Gastrocnemius medialis (tissue), 4 donors: ENCODE measurements around the gene PDIA5. TPM values are rescaled to one million over a fixed set of nuclear protein-coding genes. Genes with fewer than 3 reads are reported as not detected.

Experiments used
- ATAC-seq, 2 donors: fragments of 150-250 bp; one replicate each; pipeline ENCODE4 v1.9.1; 2016
- DNase-seq, 2 donors: peaks; one replicate each; pipeline ENCODE4 v3.0.0-alpha.2; 2019
- H3K27ac ChIP-seq, 4 donors: fragments of 200-600 bp; sonication (generic); 1 replicate in 1 of 4; 2 replicates in 3 of 4; pipeline ENCODE4 v1.5.1; 2016 to 2018; ENCODE audit warnings: mild to moderate bottlenecking in 2 of 4, moderate library complexity in 1 of 4
- H3K27me3 ChIP-seq, 3 donors: fragments of 200-600 bp; sonication (generic) in 2 of 3; 1 replicate in 1 of 3; 2 replicates in 2 of 3; pipeline versions ENCODE4 v1.5.1 to v1.6.0; 2016 to 2019; ENCODE audit warnings: mild to moderate bottlenecking in 1 of 3, moderate library complexity in 1 of 3
- H3K36me3 ChIP-seq, 2 donors: fragments of 200-600 bp; sonication (generic) in 1 of 2; one replicate each; pipeline ENCODE4 v1.5.1; 2017 to 2018
- H3K4me1 ChIP-seq, 2 donors: fragments of 200-600 bp; sonication (generic) in 1 of 2; one replicate each; pipeline ENCODE4 v1.5.1; 2016 to 2017; ENCODE audit warnings: mild to moderate bottlenecking in 2 of 2
- H3K4me3 ChIP-seq, 4 donors: fragments of 200-600 bp; sonication (generic) in 3 of 4; 1 replicate in 1 of 4; 2 replicates in 3 of 4; pipeline ENCODE4 v1.5.1; 2016 to 2019; ENCODE audit warnings: mild to moderate bottlenecking in 2 of 4
- H3K9me3 ChIP-seq, 3 donors: fragments of 200-600 bp; sonication (generic) in 2 of 3; 1 replicate in 1 of 3; 2 replicates in 2 of 3; pipeline ENCODE4 v1.5.1; 2016 to 2019
- CTCF ChIP-seq, 5 experiments: fragments of 450-650 bp in 3 of 5; fragments of 200-600 bp in 2 of 5; sonication (generic) in 2 of 5; IDR thresholded peaks in 4 of 5; conservative IDR thresholded peaks in 1 of 5; 1 replicate in 4 of 5; 2 replicates in 1 of 5; pipeline ENCODE4 v1.5.1; 2016 to 2019; ENCODE audit warnings: antibody characterized with exemption in 5 of 5, mild to moderate bottlenecking in 3 of 5, moderate library complexity in 3 of 5
- POLR2A ChIP-seq, 2 donors: fragments of 450-650 bp; IDR thresholded peaks; one replicate each; pipeline ENCODE4 v1.6.1; 2017; ENCODE audit warnings: antibody characterized with exemption in 2 of 2, mild to moderate bottlenecking in 2 of 2, moderate library complexity in 2 of 2
- in situ Hi-C, 4 donors: fragments of 200-750 bp; cut with MboI; loops; one replicate each; pipeline versions ENCODE4 v1.15.0 to v1.8.0; 2017; ENCODE audit warnings: low sequenced_read_pairs in 4 of 4
- intact Hi-C: fragments of 100-400 bp; cut with DNase I; formaldehyde crosslinking; loops from one replicate; pipeline ENCODE4 v1.15.1; 2023; ENCODE audit warnings: low total_unique reads
- total RNA-seq, 4 donors: library from RNA; depleted of rRNA; stranded (reverse); fragments of >200 nt; gene quantifications; one replicate each; pipeline versions ENCODE4 v1.1.0 to v1.2.3, GENCODE V29; 2016

PDIA5 gene
- total RNA-seq, 4 donors from 2014 or later: 2.3 to 4.2 (median 3.0) TPM

- ATAC-seq: no peak
- TF ChIP-seq CTCF (IDR thresholded peaks at IDR 0.05 in 4 of 5, conservative IDR thresholded peaks at IDR 0.05 in 1 of 5) (no peak), POLR2A (IDR thresholded peaks at IDR 0.05) (no peak)
- in situ Hi-C loops (no loop called here), intact Hi-C loops (loop anchor here (10.0 kb wide), 1 partner anchor 808 kb away; the partner anchor contains the start of gene ROPN1)
- Histone ChIP-seq H3K27me3 (no peaks in the 10 kb centered on the region), H3K4me1 (no peaks in the 10 kb centered on the region), H3K4me3 (no peak overlapping the region), H3K27ac (no peak overlapping the region), H3K9me3 (no peaks in the 10 kb centered on the region), H3K36me3 (no peaks in the 10 kb centered on the region)
- DNase-seq: no peak
Measured at GRCh38 chr3:123186695-123187094, 119.9 kb downstream of the PDIA5 start.

- intact Hi-C loops: loop anchor here (10.0 kb wide), 1 partner anchor 807 kb away; the partner anchor contains the start of gene ROPN1
- in situ Hi-C loops: no loop called here
- ATAC-seq (no peak), DNase-seq (no peak)
- Histone ChIP-seq H3K4me3 (no peak overlapping the region), H3K4me1 (no peaks in the 10 kb centered on the region), H3K36me3 (no peaks in the 10 kb centered on the region), H3K27ac (no peak overlapping the region), H3K27me3 (no peaks in the 10 kb centered on the region), H3K9me3 (no peaks in the 10 kb centered on the region)
- no peak for TF ChIP-seq CTCF (IDR thresholded peaks at IDR 0.05 in 4 of 5, conservative IDR thresholded peaks at IDR 0.05 in 1 of 5)
- TF ChIP-seq POLR2A (IDR thresholded peaks at IDR 0.05): no peak
Measured at GRCh38 chr3:123188058-123188457, 121.2 kb downstream of the PDIA5 start.

- in situ Hi-C loops (no loop called here), intact Hi-C loops (no loop called here)
- no peak for TF ChIP-seq POLR2A (IDR thresholded peaks at IDR 0.05)
- no peak for TF ChIP-seq CTCF (IDR thresholded peaks at IDR 0.05 in 4 of 5, conservative IDR thresholded peaks at IDR 0.05 in 1 of 5)
- ATAC-seq (no peak), DNase-seq (no peak)
- Histone ChIP-seq H3K9me3 (no peaks in the 10 kb centered on the region), H3K36me3 (no peaks in the 10 kb centered on the region), H3K27ac (no peak overlapping the region), H3K4me3 (no peak overlapping the region), H3K4me1 (no peaks in the 10 kb centered on the region), H3K27me3 (no peaks in the 10 kb centered on the region)
Measured at GRCh38 chr3:123193448-123194101, 126.8 kb downstream of the PDIA5 start.

- intact Hi-C loops (no loop called here), in situ Hi-C loops (no loop called here)
- Histone ChIP-seq H3K9me3 (no peaks in the 10 kb centered on the region), H3K36me3 (no peaks in the 10 kb centered on the region), H3K27ac (no peak overlapping the region), H3K27me3 (no peaks in the 10 kb centered on the region), H3K4me1 (no peaks in the 10 kb centered on the region), H3K4me3 (no peak overlapping the region)
- TF ChIP-seq POLR2A (IDR thresholded peaks at IDR 0.05): no peak
- TF ChIP-seq CTCF (IDR thresholded peaks at IDR 0.05 in 4 of 5, conservative IDR thresholded peaks at IDR 0.05 in 1 of 5): no peak
- ATAC-seq (no peak), DNase-seq (no peak)
Measured at GRCh38 chr3:123194552-123194951, 127.7 kb downstream of the PDIA5 start.
